ENCODE data around the gene CDO1.

Gene CDO1

DNA sequence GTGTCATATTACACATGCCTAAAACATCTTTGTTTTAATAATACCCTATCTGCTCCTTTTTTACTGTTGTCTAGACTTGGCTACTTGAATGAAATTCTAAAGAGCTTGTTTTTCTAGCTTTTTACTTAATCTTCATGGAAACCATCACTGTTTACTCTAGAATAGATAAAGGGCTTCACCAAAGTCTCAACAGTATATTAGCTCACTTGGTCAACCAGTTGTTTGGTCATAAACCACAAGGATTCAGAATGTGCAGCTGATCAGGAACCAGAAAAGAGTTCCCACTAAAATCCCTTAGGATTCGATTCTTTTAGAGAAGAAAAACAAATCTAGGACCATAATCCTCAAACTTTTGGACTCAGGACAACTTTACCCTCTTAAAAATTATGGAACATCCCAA, 38.0 kb downstream of the CDO1 start:
- H2AFZ ChIP-seq (ENCODE audit: low read length): no peak overlapping the region
- H3K9me3 ChIP-seq (ENCODE audit: low read length): no peaks in the 10 kb centered on the region
- H3K9me2 ChIP-seq (ENCODE audit: low read depth, low read length): no peaks in the 10 kb centered on the region
- no peak overlapping the region for H3K4me2 ChIP-seq (ENCODE audit: low read length)
- no peaks in the 10 kb centered on the region for H3K36me3 ChIP-seq (ENCODE audit: insufficient read depth, low read length)
- H3F3A ChIP-seq (ENCODE audit: insufficient read depth, low read length): no peaks in the 10 kb centered on the region
- H3K27me3 ChIP-seq (ENCODE audit: insufficient read depth, low read length): no peaks in the 10 kb centered on the region
- no peak overlapping the region for H3K27ac ChIP-seq (ENCODE audit: low read depth, low read length, poor library complexity, severe bottlenecking)
- no peaks in the 10 kb centered on the region for H3K4me1 ChIP-seq (ENCODE audit: insufficient read depth, low read length, severe bottlenecking)
- H3K4me3 ChIP-seq (ENCODE audit: low read depth, low read length, poor library complexity, severe bottlenecking): no peak overlapping the region
- H4K20me1 ChIP-seq (ENCODE audit: insufficient read depth, low read length): no peaks in the 10 kb centered on the region
- TF ChIP-seq, protein P1, sequence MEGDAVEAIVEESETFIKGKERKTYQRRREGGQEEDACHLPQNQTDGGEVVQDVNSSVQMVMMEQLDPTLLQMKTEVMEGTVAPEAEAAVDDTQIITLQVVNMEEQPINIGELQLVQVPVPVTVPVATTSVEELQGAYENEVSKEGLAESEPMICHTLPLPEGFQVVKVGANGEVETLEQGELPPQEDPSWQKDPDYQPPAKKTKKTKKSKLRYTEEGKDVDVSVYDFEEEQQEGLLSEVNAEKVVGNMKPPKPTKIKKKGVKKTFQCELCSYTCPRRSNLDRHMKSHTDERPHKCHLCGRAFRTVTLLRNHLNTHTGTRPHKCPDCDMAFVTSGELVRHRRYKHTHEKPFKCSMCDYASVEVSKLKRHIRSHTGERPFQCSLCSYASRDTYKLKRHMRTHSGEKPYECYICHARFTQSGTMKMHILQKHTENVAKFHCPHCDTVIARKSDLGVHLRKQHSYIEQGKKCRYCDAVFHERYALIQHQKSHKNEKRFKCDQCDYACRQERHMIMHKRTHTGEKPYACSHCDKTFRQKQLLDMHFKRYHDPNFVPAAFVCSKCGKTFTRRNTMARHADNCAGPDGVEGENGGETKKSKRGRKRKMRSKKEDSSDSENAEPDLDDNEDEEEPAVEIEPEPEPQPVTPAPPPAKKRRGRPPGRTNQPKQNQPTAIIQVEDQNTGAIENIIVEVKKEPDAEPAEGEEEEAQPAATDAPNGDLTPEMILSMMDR (IDR thresholded peaks at IDR 0.05; ENCODE audit: low read length): no peak
- H3K79me2 ChIP-seq (ENCODE audit: insufficient read depth, low read length): no peaks in the 10 kb centered on the region
- no peak overlapping the region for H3K9ac ChIP-seq (ENCODE audit: low read length)

DNA sequence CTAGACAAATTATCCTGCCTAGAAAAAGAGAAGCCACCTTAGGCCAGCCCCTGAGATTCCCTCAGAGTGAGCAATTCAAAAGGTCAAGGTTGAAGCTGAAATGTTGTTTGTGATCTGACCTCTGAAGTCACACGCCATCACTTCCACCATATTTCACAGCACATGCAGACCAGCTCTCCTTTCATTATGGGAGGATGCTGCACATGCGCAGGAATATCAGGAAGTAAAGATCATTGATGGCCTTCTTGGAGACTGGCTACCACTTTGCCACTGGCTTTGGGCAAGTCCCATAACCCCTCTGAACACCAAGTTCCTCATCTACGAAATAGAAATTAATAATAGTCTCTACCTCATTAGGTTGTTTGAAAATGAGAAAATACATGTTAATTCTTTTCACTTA, 39.5 kb downstream of the CDO1 start:
- Histone ChIP-seq H3K27me3 (ENCODE audit: insufficient read depth, low read length) (no peaks in the 10 kb centered on the region), H3K4me2 (ENCODE audit: low read length) (no peak overlapping the region), H3K9me2 (ENCODE audit: low read depth, low read length) (no peaks in the 10 kb centered on the region), H3K9me3 (ENCODE audit: low read length) (no peaks in the 10 kb centered on the region), H3F3A (ENCODE audit: insufficient read depth, low read length) (no peaks in the 10 kb centered on the region), H3K27ac (ENCODE audit: low read depth, low read length, poor library complexity, severe bottlenecking) (no peak overlapping the region), H3K4me1 (ENCODE audit: insufficient read depth, low read length, severe bottlenecking) (no peaks in the 10 kb centered on the region), H3K79me2 (ENCODE audit: insufficient read depth, low read length) (no peaks in the 10 kb centered on the region), H4K20me1 (ENCODE audit: insufficient read depth, low read length) (no peaks in the 10 kb centered on the region), H3K36me3 (ENCODE audit: insufficient read depth, low read length) (no peaks in the 10 kb centered on the region), H2AFZ (ENCODE audit: low read length) (no peak overlapping the region), H3K9ac (ENCODE audit: low read length) (no peak overlapping the region), H3K4me3 (ENCODE audit: low read depth, low read length, poor library complexity, severe bottlenecking) (no peak overlapping the region)
- TF ChIP-seq, protein P1 (IDR thresholded peaks at IDR 0.05; ENCODE audit: low read length): no peak
- no peak for TF ChIP-seq EZH2 (IDR thresholded peaks at IDR 0.05; ENCODE audit: borderline replicate concordance, low read length)

DNA sequence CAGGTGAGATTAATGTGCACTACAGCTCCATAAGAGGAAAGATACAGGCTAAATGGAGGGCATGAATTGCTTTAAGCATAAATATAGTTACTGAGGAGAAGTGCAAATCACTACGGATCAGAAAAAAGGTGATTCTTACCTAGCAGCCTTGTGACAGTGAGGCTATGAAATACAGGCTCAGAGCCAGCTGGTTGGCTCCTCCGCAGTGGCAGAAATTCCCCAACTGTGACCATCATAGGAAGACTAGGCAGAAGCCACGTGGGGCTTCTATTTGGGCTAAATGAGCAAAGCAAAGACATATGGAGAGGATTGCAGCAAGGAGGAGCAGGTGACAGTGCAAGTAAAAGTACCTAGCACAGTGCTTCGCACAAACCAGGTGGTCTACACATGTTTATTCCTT, 40.5 kb downstream of the CDO1 start:
- H3K79me2 ChIP-seq (ENCODE audit: insufficient read depth, low read length): no peaks in the 10 kb centered on the region

More for the DNA sequence above, 40.5 kb downstream of the CDO1 start:
- H3K4me1 ChIP-seq (ENCODE audit: insufficient read depth, low read length, severe bottlenecking): no peaks in the 10 kb centered on the region
- no peaks in the 10 kb centered on the region for H3K36me3 ChIP-seq (ENCODE audit: insufficient read depth, low read length)
- no peak overlapping the region for H3K4me3 ChIP-seq (ENCODE audit: low read depth, low read length, poor library complexity, severe bottlenecking)
- H3K9ac ChIP-seq (ENCODE audit: low read length): no peak overlapping the region
- H3K9me2 ChIP-seq (ENCODE audit: low read depth, low read length): no peaks in the 10 kb centered on the region
- TF ChIP-seq EZH2 (IDR thresholded peaks at IDR 0.05; ENCODE audit: borderline replicate concordance, low read length): no peak
- TF ChIP-seq, protein P1 (IDR thresholded peaks at IDR 0.05; ENCODE audit: low read length): no peak
- H3F3A ChIP-seq (ENCODE audit: insufficient read depth, low read length): no peaks in the 10 kb centered on the region
- H3K27ac ChIP-seq (ENCODE audit: low read depth, low read length, poor library complexity, severe bottlenecking): no peak overlapping the region
- no peaks in the 10 kb centered on the region for H3K27me3 ChIP-seq (ENCODE audit: insufficient read depth, low read length)
- H4K20me1 ChIP-seq (ENCODE audit: insufficient read depth, low read length): no peaks in the 10 kb centered on the region
- H2AFZ ChIP-seq (ENCODE audit: low read length): no peak overlapping the region
- H3K9me3 ChIP-seq (ENCODE audit: low read length): no peaks in the 10 kb centered on the region
- no peak overlapping the region for H3K4me2 ChIP-seq (ENCODE audit: low read length)
